HG02973 (cell line): ENCODE results near the gene NUDT7.
A peak's percentile ranks its signal among the peaks of the same experiment; 100 is the strongest.

Source experiments
- ATAC-seq: cut with Tn5 transposase; IDR thresholded peaks from one replicate; pipeline ENCODE4 v1.9.1; 2021; ENCODE audit warnings: moderate library complexity; ENCODE audit not compliant: unreplicated experiment

The NUDT7 gene

DNA sequence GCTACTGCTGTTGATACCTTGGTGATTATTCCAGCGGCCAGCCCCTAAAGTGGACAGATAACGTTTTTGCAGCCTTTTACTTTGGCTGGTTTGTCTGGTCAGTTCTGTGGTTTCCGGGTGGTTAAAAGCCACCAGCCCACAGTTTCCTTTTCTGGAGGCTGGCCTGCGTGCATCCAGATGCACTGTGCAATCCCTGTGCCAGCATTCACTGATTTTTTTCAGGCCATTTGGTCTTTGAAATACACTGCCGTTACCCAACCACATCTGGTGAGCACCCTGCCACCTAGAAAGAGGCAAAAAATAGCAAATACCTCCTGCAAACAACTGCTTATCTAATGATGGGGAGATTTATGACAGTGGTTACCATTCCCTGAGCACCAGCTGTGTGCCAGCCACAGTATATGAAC lies 797 bp downstream of the NUDT7 start:
- no peak for ATAC-seq

GRCh38 chr16:77724174-77724573 lies 1.9 kb downstream of the NUDT7 start:
- ATAC-seq = no peak

DNA sequence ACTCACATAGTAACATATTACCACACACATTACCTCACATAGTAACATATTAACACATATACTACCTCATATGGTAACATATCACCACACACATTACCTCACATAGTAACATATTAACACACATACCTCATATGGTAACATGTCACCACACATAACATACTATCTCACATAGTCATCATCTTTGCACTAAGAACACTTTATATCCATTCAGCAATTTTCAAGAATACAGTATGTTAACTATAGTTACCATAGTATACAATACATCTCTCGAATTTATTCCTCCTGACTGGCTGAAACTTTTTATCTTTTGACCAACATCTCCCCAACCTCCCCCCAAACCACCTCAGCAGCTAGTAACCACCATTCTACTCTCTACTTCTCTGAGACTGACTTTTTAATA lies 7.6 kb downstream of the NUDT7 start:
- no peak for ATAC-seq

- no peak for ATAC-seq
Measured at GRCh38 chr16:77732241-77732946, 10.1 kb downstream of the NUDT7 start.

- peak; percentile 96 for ATAC-seq
Measured at GRCh38 chr16:77736879-77737278, 14.6 kb downstream of the NUDT7 start.

DNA sequence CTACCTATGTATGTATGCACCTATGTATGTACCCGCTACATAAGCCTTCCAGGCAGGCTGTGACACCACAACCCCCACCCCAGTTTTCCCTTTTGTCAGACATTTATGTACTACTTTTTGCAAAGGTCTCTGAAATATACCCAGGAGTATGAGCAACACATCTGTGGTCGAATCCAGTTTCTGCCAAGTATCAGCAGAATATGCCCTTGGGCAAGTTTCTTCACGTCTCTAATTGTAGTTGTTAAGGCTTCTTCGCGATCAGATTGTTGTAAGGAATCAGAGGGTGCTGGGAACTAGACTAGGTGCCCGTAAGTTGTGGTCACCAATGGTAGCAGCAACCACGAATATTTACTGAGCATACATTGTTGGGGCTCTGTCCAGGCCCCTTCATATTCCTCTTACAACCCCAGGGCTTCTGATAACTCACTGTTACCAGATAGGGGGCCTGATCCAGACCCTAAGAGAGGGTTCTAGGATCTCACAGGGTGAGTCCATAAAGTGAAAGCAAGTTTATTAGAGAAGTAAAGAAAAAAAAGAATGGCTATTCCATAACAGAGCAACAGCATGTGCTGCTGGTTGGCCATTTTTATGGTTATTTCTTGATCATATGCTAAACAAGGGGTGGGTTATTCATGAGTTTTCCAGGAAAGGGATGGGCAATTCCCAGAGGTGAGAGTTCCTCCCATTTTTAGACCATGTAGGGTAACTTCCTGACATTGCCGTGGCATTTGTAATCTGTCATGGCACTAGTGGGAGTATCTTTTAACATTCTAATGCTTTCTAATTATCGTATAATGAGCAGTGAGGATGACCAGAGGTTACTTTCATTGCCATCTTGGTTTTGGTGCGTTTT lies 16.6 kb downstream of the NUDT7 start:
- ATAC-seq = no peak

GRCh38 chr16:77739559-77739892 lies 17.2 kb downstream of the NUDT7 start:
- ATAC-seq = no peak

DNA sequence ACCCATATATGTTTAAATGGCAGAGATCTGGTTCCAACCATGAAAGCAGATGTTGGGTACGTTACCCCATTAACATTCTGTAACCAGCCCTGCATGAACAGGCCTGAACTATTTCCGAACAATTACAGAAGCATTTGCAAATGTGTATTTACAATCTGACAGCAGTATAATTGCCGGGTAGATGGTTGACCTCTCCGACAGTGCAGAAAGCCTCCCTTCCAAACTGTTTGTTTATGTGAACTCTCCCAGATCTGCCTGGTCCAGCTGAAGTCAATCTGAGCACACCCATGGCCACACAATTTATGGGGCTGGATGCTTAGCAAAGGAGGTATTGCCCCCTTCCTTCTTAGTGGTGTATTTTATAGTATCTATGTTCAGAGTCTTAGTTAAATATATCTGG lies 21.8 kb downstream of the NUDT7 start:
- no peak for ATAC-seq

GRCh38 chr16:77745972-77746371 lies 23.7 kb downstream of the NUDT7 start:
- ATAC-seq = no peak

DNA sequence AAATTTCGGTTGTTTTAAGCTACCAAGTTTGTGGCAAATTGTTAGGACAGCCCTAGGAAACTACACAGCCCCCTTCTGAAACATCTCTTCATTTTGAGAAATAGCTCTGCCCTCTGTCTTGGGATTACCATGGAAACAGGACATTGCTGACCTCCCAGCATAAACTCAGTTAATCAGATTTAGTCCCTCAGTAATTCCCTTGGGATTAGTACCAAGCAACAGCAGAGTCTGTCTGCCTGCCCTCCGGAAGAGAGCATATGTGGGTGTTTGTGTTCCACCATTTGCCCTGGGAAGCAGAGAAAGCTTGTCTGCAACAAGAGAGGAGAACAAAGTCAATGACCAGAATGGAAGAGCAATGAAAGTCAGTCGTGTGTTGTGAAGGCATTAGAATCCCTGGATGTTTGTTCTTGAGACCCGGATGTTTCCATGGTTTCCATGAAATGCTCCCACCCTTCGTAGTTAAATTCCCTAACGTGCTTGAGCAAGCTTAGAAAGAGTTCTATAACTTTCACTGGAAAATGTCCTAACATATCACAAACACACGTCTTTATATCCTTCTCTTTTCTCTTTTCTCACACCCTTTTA lies 26.2 kb downstream of the NUDT7 start:
- ATAC-seq = no peak

- ATAC-seq = no peak
Measured at GRCh38 chr16:77749415-77749814, 27.1 kb downstream of the NUDT7 start.

GRCh38 chr16:77758046-77758445 lies 35.7 kb downstream of the NUDT7 start:
- ATAC-seq = no peak

DNA sequence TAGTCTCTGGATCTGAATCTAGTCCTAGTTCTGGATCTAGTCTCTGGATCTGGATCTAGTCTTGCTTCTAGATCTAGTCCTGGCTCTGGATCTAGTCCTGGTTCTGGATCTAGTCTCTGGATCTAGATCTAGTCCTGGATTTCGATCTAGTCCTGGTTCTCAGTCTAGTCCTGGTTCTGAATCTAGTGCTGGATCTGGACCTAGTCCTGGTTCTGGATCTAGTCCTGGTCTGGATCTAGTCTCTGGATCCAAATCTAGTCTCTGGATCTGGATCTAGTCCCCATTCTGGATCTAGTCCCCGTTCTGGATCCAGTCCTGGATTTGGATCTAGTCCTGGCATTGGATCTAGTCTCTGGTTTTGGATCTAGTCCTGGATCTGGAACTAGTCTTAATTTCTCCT lies 36.2 kb downstream of the NUDT7 start:
- ATAC-seq = no peak

DNA sequence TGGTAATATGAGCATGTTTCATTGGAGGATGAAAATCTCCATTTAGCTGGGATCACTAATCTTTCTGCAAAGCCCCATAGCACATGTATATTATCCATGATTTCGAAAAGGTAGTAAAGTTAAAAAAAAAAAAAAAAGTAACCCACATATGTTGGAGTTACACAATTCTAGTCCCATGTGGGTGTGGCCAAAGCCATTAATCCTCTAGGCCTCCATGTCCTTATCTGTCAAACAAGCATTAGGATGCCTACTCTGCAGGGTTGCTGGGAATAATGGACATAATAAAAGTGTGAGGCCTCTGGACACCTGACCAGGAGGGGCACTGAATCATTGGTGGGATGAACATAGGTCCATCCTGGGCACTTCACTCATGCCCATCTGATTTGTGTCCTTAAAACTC lies 36.9 kb downstream of the NUDT7 start:
- no peak for ATAC-seq

DNA sequence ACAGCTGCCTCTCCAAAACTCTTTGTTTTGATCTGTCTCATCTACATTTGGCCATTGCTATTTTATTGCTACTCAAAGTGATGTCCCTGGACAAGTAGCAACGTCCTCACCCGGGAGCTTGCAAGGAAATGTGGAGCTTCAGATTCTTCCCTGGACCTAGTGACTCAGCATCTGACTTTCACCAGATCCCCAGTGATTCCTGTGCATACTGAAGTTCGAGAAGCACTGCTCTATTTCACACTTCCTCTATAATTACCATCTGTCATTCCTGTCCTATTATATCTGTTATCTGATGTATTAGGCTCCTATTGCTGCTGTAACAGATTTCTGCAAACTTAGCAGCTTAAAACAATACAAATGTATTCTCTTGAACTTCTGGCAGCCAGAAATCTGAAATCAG lies 37.5 kb downstream of the NUDT7 start:
- no peak for ATAC-seq

DNA sequence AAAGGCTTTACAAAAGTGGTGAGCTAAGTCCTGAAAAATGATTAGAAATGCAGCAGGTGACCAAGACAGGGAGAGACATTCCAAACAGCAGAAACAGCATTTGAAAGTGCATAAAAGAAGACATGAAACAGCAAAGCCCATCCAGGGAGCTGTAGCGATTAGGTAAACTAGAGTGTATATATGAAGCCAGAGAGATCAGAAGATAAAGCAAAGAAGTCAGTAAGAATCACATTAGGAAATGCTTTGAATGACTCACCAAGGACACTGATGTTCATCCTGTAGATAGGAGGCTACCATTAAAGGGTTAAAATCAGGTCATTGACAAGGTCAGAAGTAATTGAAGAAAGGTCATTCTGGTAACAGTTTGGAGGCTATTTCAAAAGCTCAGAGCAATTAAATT lies 38.5 kb downstream of the NUDT7 start:
- ATAC-seq = no peak

GRCh38 chr16:77761204-77761603 lies 38.9 kb downstream of the NUDT7 start:
- ATAC-seq = no peak

GRCh38 chr16:77762262-77762661 lies 39.9 kb downstream of the NUDT7 start:
- no peak for ATAC-seq

- ATAC-seq = no peak
Measured at GRCh38 chr16:77763994-77764393, 41.7 kb downstream of the NUDT7 start.

GRCh38 chr16:77767211-77767610 lies 44.9 kb downstream of the NUDT7 start:
- ATAC-seq = no peak

- ATAC-seq = no peak
Measured at GRCh38 chr16:77767826-77768225, 45.5 kb downstream of the NUDT7 start.
